Measurements from ENCODE around the gene AQP10.

DNA sequence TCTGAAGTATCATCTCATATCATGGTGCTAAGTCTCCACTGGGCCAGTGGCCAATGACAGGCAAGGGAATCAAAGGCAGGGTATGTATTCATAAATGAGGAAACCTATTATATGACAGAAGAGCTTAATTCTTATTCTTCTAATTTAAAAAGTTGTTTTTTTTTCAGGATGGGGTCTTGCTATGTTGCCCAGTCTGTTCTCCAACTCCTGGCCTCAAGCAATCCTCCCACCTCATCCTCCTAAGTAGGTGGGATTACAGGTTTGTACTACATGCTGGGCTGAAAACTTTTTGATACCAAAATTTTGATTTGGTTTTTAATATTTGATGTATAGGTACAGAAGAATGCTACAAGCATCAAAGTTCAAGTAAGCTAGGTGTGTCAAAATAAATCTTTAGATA is 39.4 kb downstream of the AQP10 start:
- TF ChIP-seq, protein P1, sequence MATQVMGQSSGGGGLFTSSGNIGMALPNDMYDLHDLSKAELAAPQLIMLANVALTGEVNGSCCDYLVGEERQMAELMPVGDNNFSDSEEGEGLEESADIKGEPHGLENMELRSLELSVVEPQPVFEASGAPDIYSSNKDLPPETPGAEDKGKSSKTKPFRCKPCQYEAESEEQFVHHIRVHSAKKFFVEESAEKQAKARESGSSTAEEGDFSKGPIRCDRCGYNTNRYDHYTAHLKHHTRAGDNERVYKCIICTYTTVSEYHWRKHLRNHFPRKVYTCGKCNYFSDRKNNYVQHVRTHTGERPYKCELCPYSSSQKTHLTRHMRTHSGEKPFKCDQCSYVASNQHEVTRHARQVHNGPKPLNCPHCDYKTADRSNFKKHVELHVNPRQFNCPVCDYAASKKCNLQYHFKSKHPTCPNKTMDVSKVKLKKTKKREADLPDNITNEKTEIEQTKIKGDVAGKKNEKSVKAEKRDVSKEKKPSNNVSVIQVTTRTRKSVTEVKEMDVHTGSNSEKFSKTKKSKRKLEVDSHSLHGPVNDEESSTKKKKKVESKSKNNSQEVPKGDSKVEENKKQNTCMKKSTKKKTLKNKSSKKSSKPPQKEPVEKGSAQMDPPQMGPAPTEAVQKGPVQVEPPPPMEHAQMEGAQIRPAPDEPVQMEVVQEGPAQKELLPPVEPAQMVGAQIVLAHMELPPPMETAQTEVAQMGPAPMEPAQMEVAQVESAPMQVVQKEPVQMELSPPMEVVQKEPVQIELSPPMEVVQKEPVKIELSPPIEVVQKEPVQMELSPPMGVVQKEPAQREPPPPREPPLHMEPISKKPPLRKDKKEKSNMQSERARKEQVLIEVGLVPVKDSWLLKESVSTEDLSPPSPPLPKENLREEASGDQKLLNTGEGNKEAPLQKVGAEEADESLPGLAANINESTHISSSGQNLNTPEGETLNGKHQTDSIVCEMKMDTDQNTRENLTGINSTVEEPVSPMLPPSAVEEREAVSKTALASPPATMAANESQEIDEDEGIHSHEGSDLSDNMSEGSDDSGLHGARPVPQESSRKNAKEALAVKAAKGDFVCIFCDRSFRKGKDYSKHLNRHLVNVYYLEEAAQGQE (IDR thresholded peaks at IDR 0.05; ENCODE audit: low read depth): no peak
- TF ChIP-seq MAX (IDR thresholded peaks at IDR 0.05) (no peak), EP300 (IDR thresholded peaks at IDR 0.05; ENCODE audit: borderline replicate concordance) (no peak), RAD21 (IDR thresholded peaks at IDR 0.05; ENCODE audit: low read depth) (no peak), CEBPB (IDR thresholded peaks at IDR 0.05) (no peak), TCF12 (IDR thresholded peaks at IDR 0.05; ENCODE audit: low read depth) (no peak), USF1 (IDR thresholded peaks at IDR 0.05) (no peak), FOXM1 (IDR thresholded peaks at IDR 0.05; ENCODE audit: borderline replicate concordance, low read depth) (no peak), YY1 (IDR thresholded peaks at IDR 0.05; ENCODE audit: low read depth) (no peak), TEAD4 (IDR thresholded peaks at IDR 0.05) (no peak)

All from Ishikawa (cell line).